DOHH2 (cell line): ENCODE results near the gene IL36A.

Source experiments
- EZH2phosphoT487 ChIP-seq: fragments of 200-600 bp; sonication (generic); IDR thresholded peaks from 2 replicates; pipeline ENCODE4 v1.6.1; 2017; ENCODE audit warnings: borderline replicate concordance, mild to moderate bottlenecking, antibody characterized with exemption, low read length, moderate library complexity, mixed read lengths
- TF ChIP-seq, protein P1 (sequence below): fragments of 200-600 bp; sonication (generic); IDR thresholded peaks from one replicate; pipeline ENCODE4 v1.5.1; 2014; ENCODE audit warnings: antibody characterized with exemption, mild to moderate bottlenecking, low read depth, low read length; ENCODE audit not compliant: poor library complexity, severe bottlenecking

DNA sequence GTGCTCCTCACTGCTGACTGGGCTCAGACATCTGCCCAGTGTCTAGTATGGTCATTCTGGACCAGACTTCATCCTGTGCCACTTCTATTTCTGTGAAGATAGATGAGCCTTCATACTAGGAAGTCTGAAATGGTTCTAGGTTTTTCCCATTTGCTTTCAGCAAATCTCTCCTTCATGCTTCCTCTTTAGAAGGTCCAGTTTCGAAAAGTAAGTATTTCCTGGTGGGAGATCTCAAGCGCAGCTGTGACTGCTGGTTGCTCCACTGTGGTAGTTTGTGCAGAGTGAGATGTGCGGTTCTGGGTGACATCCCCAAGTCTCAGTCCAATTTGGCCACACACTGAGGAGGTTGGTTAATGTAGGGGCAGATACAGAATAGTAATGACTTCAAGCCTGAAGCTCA, 33.0 kb downstream of the IL36A start:
- TF ChIP-seq, protein P1, sequence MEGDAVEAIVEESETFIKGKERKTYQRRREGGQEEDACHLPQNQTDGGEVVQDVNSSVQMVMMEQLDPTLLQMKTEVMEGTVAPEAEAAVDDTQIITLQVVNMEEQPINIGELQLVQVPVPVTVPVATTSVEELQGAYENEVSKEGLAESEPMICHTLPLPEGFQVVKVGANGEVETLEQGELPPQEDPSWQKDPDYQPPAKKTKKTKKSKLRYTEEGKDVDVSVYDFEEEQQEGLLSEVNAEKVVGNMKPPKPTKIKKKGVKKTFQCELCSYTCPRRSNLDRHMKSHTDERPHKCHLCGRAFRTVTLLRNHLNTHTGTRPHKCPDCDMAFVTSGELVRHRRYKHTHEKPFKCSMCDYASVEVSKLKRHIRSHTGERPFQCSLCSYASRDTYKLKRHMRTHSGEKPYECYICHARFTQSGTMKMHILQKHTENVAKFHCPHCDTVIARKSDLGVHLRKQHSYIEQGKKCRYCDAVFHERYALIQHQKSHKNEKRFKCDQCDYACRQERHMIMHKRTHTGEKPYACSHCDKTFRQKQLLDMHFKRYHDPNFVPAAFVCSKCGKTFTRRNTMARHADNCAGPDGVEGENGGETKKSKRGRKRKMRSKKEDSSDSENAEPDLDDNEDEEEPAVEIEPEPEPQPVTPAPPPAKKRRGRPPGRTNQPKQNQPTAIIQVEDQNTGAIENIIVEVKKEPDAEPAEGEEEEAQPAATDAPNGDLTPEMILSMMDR = no peak
- no peak for TF ChIP-seq EZH2phosphoT487
